A673 (cell line): Measurements from ENCODE around the gene CD3G. TPM values are rescaled to one million over a fixed set of nuclear protein-coding genes. Genes with fewer than 3 reads are reported as not detected.

Experiments
- BruUV-seq: library from RNA; stranded (reverse); fragments of 400-500 nt; replicated peaks from 2 replicates; lab custom pipeline; 2021; lab: Mats Ljungman, UMichigan
- CTCF ChIA-PET: fragments of 300-600 bp; sonication (Branson Sonifier 250); formaldehyde crosslinking; loops from one replicate; lab custom pipeline; 2022; ENCODE audit warnings: antibody characterized with exemption; lab: Charles Lee
- POLR2A ChIA-PET: fragments of 300-600 bp; sonication (Branson Sonifier 250); formaldehyde crosslinking; loops from one replicate; lab custom pipeline; 2022; ENCODE audit warnings: antibody characterized with exemption; ENCODE audit not compliant: low non-redundant PET; lab: Charles Lee
- DNase-seq: peaks from one replicate; pipeline ENCODE4 v3.0.0-alpha.2; 2015; ENCODE audit warnings: low spot score
- H3K27ac ChIP-seq: fragments of 200-600 bp; sonication (generic); 2 replicates; pipeline ENCODE4 v1.5.1; 2016; ENCODE audit warnings: mixed run types, low read depth, mild to moderate bottlenecking, mixed read lengths, antibody characterized with exemption, low read length; ENCODE audit not compliant: poor library complexity, severe bottlenecking
- H3K27me3 ChIP-seq: fragments of 200-600 bp; sonication (generic); replicated peaks from 2 replicates; pipeline ENCODE4 v1.6.1; 2017; ENCODE audit warnings: mixed run types, low read depth, mild to moderate bottlenecking, mixed read lengths, antibody characterized with exemption, low read length; ENCODE audit not compliant: insufficient read depth, poor library complexity
- H3K36me3 ChIP-seq: fragments of 200-600 bp; sonication (generic); 2 replicates; pipeline ENCODE4 v1.6.1; 2016; ENCODE audit warnings: mixed run types, mild to moderate bottlenecking, mixed read lengths, antibody characterized with exemption, low read length; ENCODE audit not compliant: insufficient read depth, poor library complexity, severe bottlenecking
- H3K4me1 ChIP-seq: fragments of 200-600 bp; sonication (generic); 2 replicates; pipeline ENCODE4 v1.6.1; 2017; ENCODE audit warnings: mixed run types, mild to moderate bottlenecking, mixed read lengths, antibody characterized with exemption, low read length; ENCODE audit not compliant: insufficient read depth, poor library complexity, severe bottlenecking
- H3K4me3 ChIP-seq: fragments of 200-600 bp; sonication (generic); 2 replicates; pipeline ENCODE4 v1.5.1; 2016; ENCODE audit warnings: low read depth, mixed run types, mild to moderate bottlenecking, mixed read lengths, low read length; ENCODE audit not compliant: poor library complexity, severe bottlenecking
- H3K9me3 ChIP-seq: fragments of 200-600 bp; sonication (generic); 2 replicates; pipeline ENCODE4 v1.6.1; 2016; ENCODE audit warnings: mixed run types, low read depth, mild to moderate bottlenecking, mixed read lengths, antibody characterized with exemption, low read length; ENCODE audit not compliant: poor library complexity, severe bottlenecking
- EZH2 ChIP-seq: fragments of 200-600 bp; sonication (generic); IDR thresholded peaks from 2 replicates; pipeline ENCODE4 v1.6.1; 2017; ENCODE audit warnings: borderline replicate concordance, low read depth, mild to moderate bottlenecking, mixed read lengths, antibody characterized with exemption, low read length; ENCODE audit not compliant: poor library complexity, severe bottlenecking
- intact Hi-C: fragments of 100-400 bp; cut with micrococcal nuclease; formaldehyde crosslinking; loops from one replicate; pipeline ENCODE4 v1.10.0; 2022; ENCODE audit not compliant: unreplicated experiment
- total RNA-seq: library from RNA; stranded (reverse); gene quantifications from 2 replicates; pipeline ENCODE4 v1.2.3, GENCODE V29; 2021
- TF ChIP-seq, protein P1 (sequence below): fragments of 300-800, 200-600 bp; sonication (generic); conservative IDR thresholded peaks from 2 replicates; pipeline ENCODE4 v1.5.1; 2017; ENCODE audit warnings: low read depth, mild to moderate bottlenecking, antibody characterized with exemption, low read length, moderate library complexity, mixed read lengths

CD3G gene
- total RNA-seq, 1 experiment from 2014 or later: not detected

DNA sequence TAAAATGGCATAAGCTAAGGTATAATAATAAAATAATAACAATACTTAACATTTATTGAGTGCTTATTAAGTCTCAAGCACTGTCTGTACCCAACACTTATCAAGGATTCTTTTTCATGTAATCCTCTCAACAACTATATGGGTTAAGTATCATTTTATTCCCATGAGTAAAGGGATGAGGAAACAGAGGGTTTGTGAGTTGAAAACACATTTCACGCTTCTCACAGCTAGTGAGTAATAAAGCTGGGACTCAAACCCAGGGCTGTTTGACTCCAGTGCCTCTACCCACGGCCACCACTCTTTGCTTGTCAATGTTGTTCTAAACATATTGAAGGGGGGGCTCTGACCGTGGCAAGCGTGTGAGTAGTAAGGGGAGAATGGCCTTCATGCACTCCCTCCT lies 30.9 kb upstream of the CD3G start:
- TF ChIP-seq, protein P1, sequence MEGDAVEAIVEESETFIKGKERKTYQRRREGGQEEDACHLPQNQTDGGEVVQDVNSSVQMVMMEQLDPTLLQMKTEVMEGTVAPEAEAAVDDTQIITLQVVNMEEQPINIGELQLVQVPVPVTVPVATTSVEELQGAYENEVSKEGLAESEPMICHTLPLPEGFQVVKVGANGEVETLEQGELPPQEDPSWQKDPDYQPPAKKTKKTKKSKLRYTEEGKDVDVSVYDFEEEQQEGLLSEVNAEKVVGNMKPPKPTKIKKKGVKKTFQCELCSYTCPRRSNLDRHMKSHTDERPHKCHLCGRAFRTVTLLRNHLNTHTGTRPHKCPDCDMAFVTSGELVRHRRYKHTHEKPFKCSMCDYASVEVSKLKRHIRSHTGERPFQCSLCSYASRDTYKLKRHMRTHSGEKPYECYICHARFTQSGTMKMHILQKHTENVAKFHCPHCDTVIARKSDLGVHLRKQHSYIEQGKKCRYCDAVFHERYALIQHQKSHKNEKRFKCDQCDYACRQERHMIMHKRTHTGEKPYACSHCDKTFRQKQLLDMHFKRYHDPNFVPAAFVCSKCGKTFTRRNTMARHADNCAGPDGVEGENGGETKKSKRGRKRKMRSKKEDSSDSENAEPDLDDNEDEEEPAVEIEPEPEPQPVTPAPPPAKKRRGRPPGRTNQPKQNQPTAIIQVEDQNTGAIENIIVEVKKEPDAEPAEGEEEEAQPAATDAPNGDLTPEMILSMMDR: no peak
- TF ChIP-seq EZH2: no peak
- peak; percentile 37 for DNase-seq
- Histone ChIP-seq H3K4me3 (no peak overlapping the region), H3K27me3 (peaks cover 46% of the 10 kb centered on the region), H3K27ac (no peak overlapping the region), H3K36me3 (no peaks in the 10 kb centered on the region), H3K4me1 (no peaks in the 10 kb centered on the region), H3K9me3 (no peaks in the 10 kb centered on the region)
- POLR2A ChIA-PET: no interaction called here
- CTCF ChIA-PET: no interaction called here
- intact Hi-C loops: no loop called here
- no TSS peak for BruUV-seq

DNA sequence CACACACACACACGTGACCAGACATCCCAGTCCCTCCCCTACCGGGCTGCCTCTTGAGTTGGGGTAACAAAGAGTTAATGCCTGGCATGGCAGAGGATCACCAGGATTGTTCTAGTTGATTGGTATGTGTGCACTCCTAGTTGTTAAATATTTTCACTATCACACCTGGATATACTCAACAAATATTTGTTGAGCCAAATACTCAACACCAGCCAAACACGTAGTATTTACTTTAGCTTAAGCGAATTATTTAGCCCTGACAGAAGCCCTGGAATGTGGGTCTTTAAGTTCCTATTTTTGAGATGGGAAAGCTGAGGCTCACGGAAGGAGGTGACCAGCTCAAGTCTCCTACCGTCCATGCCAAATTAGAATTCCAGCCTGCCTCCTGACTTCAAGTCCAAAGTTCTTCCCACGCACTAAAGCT lies 29.1 kb upstream of the CD3G start:
- ChIA-PET POLR2A (interaction anchor here (0.6 kb wide), 1 partner anchor 822 kb away, joined by 8 read pairs; no protein-coding TSS in a partner anchor), CTCF (no interaction called here)
- no TSS peak for BruUV-seq
- no peaks in the 10 kb centered on the region for H3K9me3 ChIP-seq
- H3K4me1 ChIP-seq: no peaks in the 10 kb centered on the region
- no peak overlapping the region for H3K4me3 ChIP-seq
- H3K36me3 ChIP-seq: no peaks in the 10 kb centered on the region
- peaks cover 55% of the 10 kb centered on the region for H3K27me3 ChIP-seq
- intact Hi-C loops: no loop called here
- H3K27ac ChIP-seq: no peak overlapping the region
- no peak for TF ChIP-seq EZH2
- TF ChIP-seq, protein P1: no peak
- DNase-seq: no peak

DNA sequence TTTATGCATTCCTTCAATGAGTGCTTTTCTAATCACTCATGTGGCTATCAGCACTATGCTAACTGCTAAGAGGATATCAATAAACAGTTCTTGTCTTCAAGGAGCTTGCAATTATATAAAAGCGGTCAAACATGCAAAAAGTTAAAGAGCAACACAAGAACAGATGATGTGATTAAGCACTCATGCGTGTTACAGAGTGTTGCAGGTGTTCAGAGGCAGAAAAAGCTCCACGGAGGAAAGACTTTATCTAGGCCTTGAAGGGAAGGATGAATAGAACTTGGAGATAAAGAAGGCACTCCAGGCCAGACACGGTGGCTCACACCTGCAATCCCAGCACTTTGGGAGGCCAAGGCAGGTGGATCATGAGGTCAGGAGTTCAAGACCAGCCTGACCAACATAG lies 26.0 kb upstream of the CD3G start:
- no peaks in the 10 kb centered on the region for H3K36me3 ChIP-seq
- H3K4me1 ChIP-seq: no peaks in the 10 kb centered on the region
- H3K27ac ChIP-seq: no peak overlapping the region
- no TSS peak for BruUV-seq
- TF ChIP-seq, protein P1: no peak
- TF ChIP-seq EZH2: no peak
- intact Hi-C loops: no loop called here
- ChIA-PET CTCF (no interaction called here), POLR2A (no interaction called here)
- no peak overlapping the region for H3K4me3 ChIP-seq
- no peak for DNase-seq
- peaks cover 42% of the 10 kb centered on the region for H3K27me3 ChIP-seq
- H3K9me3 ChIP-seq: no peaks in the 10 kb centered on the region
